ENCODE results near the gene SORCS2.

DNA sequence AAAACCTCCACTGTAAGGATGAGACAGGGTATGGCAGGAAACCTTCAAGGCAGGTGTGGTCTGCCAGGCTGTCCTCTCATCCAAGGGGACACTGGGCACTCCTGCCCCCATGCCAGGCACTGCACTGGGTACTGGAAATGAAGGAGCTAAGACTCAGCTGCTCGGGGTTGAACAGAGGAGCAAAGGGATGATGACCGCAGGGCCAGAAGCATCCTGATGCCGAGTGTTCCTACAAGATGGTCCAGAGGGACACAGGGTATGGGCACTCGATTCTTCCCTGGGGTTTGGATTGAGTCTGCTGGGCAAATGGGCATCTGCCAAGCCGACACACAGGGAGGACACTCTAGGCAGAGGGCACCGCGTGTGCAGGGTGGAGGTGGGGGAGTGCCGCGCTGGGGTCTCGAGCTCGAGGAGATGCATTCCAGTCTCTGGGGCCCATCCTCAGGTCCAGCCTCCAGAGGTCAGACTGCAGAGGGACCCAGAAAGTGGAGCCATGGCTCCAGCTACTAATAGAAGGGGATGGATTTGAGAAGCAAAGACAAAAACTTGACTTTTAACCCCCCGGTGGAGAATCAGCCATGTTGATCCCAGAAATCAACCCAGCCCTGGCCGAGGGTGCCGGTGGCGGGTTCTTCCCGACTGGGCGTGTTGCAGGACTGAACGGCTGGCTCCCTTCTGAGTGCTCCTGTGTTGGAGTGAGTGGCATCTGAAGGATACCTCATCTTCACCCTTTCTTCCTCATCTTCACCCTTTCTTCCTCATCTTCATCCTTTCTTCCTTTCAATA lies 500.3 kb downstream of the SORCS2 start:
- TF ChIP-seq POLR2A (IDR thresholded peaks at IDR 0.05) = no peak
- TF ChIP-seq, protein P1, sequence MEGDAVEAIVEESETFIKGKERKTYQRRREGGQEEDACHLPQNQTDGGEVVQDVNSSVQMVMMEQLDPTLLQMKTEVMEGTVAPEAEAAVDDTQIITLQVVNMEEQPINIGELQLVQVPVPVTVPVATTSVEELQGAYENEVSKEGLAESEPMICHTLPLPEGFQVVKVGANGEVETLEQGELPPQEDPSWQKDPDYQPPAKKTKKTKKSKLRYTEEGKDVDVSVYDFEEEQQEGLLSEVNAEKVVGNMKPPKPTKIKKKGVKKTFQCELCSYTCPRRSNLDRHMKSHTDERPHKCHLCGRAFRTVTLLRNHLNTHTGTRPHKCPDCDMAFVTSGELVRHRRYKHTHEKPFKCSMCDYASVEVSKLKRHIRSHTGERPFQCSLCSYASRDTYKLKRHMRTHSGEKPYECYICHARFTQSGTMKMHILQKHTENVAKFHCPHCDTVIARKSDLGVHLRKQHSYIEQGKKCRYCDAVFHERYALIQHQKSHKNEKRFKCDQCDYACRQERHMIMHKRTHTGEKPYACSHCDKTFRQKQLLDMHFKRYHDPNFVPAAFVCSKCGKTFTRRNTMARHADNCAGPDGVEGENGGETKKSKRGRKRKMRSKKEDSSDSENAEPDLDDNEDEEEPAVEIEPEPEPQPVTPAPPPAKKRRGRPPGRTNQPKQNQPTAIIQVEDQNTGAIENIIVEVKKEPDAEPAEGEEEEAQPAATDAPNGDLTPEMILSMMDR (IDR thresholded peaks at IDR 0.05) = no peak

Measured in Peyer's patch (tissue), 4 donors.